Upper lobe of left lung (tissue), 6 donors: Measurements from ENCODE around the gene ARHGAP42. TPM values are rescaled to one million over a fixed set of nuclear protein-coding genes. Genes with fewer than 3 reads are reported as not detected.

Experiments used
- ATAC-seq, 2 donors: fragments of 200-7000 bp; cut with Tn5 transposase; one replicate each; pipeline ENCODE4 v1.9.1; 2022; ENCODE audit warnings: mild to moderate bottlenecking in 2 of 2, moderate library complexity in 2 of 2; ENCODE audit not compliant: low FRiP score in 2 of 2
- DNase-seq, 2 donors: peaks; one replicate each; pipeline ENCODE4 v3.0.0-alpha.2; 2019 to 2020
- H3K27ac ChIP-seq, 4 donors: fragments of 200-600 bp; sonication (generic); one replicate each; pipeline ENCODE4 v1.5.1; 2016 to 2019
- H3K27me3 ChIP-seq, 4 donors: fragments of 200-600 bp; sonication (generic); one replicate each; pipeline ENCODE4 v1.5.1; 2017 to 2019
- H3K36me3 ChIP-seq, 4 donors: fragments of 200-600 bp; sonication (generic); one replicate each; pipeline ENCODE4 v1.5.1; 2016 to 2019
- H3K4me1 ChIP-seq, 4 donors: fragments of 200-600 bp; sonication (generic); one replicate each; pipeline ENCODE4 v1.5.1; 2018 to 2019
- H3K4me3 ChIP-seq, 4 donors: fragments of 200-600 bp; sonication (generic); one replicate each; pipeline ENCODE4 v1.5.1; 2017 to 2019; ENCODE audit warnings: mild to moderate bottlenecking in 2 of 4, moderate library complexity in 1 of 4
- H3K9me3 ChIP-seq, 4 donors: fragments of 200-600 bp; sonication (generic); one replicate each; pipeline ENCODE4 v1.5.1; 2018 to 2019
- CTCF ChIP-seq, 6 experiments: fragments of 450-650 bp in 4 of 6; fragments of 200-600 bp in 2 of 6; sonication (generic) in 2 of 6; IDR thresholded peaks; one replicate each; pipeline ENCODE4 v1.5.1; 2016 to 2019; ENCODE audit warnings: antibody characterized with exemption in 6 of 6
- EP300 ChIP-seq, 4 donors: sonication (generic); formaldehyde crosslinking; IDR thresholded peaks; one replicate each; pipeline ENCODE4 v1.5.1; 2017; ENCODE audit warnings: antibody characterized with exemption in 4 of 4, control low read depth in 2 of 4
- POLR2A ChIP-seq, 4 donors: fragments of 450-650 bp; IDR thresholded peaks; one replicate each; pipeline ENCODE4 v1.5.1; 2016 to 2017; ENCODE audit warnings: antibody characterized with exemption in 4 of 4, mild to moderate bottlenecking in 2 of 4
- POLR2AphosphoS5 ChIP-seq, 2 donors: sonication (generic); formaldehyde crosslinking; IDR thresholded peaks; one replicate each; pipeline ENCODE4 v1.5.1; 2017; ENCODE audit warnings: antibody characterized with exemption in 2 of 2
- WGBS, 2 donors: methylation state at CpG; one replicate each; pipeline ENCODE4 v1.1.5; 2017 to 2018; 5-methylcytosine and 5-hydroxymethylcytosine counted together
- total RNA-seq, 6 donors: library from RNA; depleted of rRNA in 4 of 6; stranded (reverse); fragments of >200 nt in 4 of 6; gene quantifications; one replicate each; pipeline versions ENCODE4 v1.1.0 to v1.2.1, GENCODE V29; 2016 to 2021
- donor health status: DM: no; HTN: no; CAD: no; lungs with moderate emphysema.
- donor health status: DM: no; HTN: yes; CAD: no; lungs with severe emphysema.

The ARHGAP42 gene
- total RNA-seq, 6 donors from 2014 or later: 8.7 to 44.9 (median 23.6) TPM

- no peaks in the 10 kb centered on the region for H3K9me3 ChIP-seq
- H3K27ac ChIP-seq: no peak overlapping the region
- H3K36me3 ChIP-seq: no peaks in the 10 kb centered on the region
- TF ChIP-seq CTCF (IDR thresholded peaks at IDR 0.05): no peak
- no peak for TF ChIP-seq POLR2A (IDR thresholded peaks at IDR 0.05)
- no peak for TF ChIP-seq EP300 (IDR thresholded peaks at IDR 0.05)
- no peak for TF ChIP-seq POLR2AphosphoS5 (IDR thresholded peaks at IDR 0.05)
- peaks cover 0 to 9% (median 2%) of the 10 kb centered on the region in 4 donors for H3K4me1 ChIP-seq
- H3K27me3 ChIP-seq: no peaks in the 10 kb centered on the region
- WGBS, 2 donors: 40 to 45% methylated on average over 1 of the region's 1 CpG
- DNase-seq: no peak
- H3K4me3 ChIP-seq: no peak overlapping the region
- ATAC-seq: no peak
Observed at GRCh38 chr11:100640646-100641045, 46.4 kb upstream of the ARHGAP42 start.

- ATAC-seq (no peak), DNase-seq (no peak)
- peaks cover 0 to 9% (median 2%) of the 10 kb centered on the region in 4 donors for H3K4me1 ChIP-seq
- no peak for TF ChIP-seq CTCF (IDR thresholded peaks at IDR 0.05)
- TF ChIP-seq POLR2AphosphoS5 (IDR thresholded peaks at IDR 0.05): no peak
- TF ChIP-seq POLR2A (IDR thresholded peaks at IDR 0.05): no peak
- TF ChIP-seq EP300 (IDR thresholded peaks at IDR 0.05): no peak
- no peak overlapping the region for H3K4me3 ChIP-seq
- no peaks in the 10 kb centered on the region for H3K36me3 ChIP-seq
- H3K27ac ChIP-seq: no peak overlapping the region
- no peaks in the 10 kb centered on the region for H3K27me3 ChIP-seq
- WGBS, 2 donors: 77 to 80% methylated on average over 5 of the region's 5 CpGs
- H3K9me3 ChIP-seq: no peaks in the 10 kb centered on the region
Observed at GRCh38 chr11:100641456-100641855, 45.6 kb upstream of the ARHGAP42 start.

- H3K36me3 ChIP-seq: no peaks in the 10 kb centered on the region
- no peak overlapping the region for H3K27ac ChIP-seq
- no peak for DNase-seq
- no peaks in the 10 kb centered on the region for H3K4me1 ChIP-seq
- ATAC-seq: no peak
- H3K27me3 ChIP-seq: no peaks in the 10 kb centered on the region
- H3K4me3 ChIP-seq: no peak overlapping the region
- WGBS, 2 donors: 68 to 88% methylated on average over 2 of the region's 2 CpGs
- H3K9me3 ChIP-seq: no peaks in the 10 kb centered on the region
- no peak for TF ChIP-seq POLR2A (IDR thresholded peaks at IDR 0.05)
- no peak for TF ChIP-seq EP300 (IDR thresholded peaks at IDR 0.05)
- no peak for TF ChIP-seq CTCF (IDR thresholded peaks at IDR 0.05)
- no peak for TF ChIP-seq POLR2AphosphoS5 (IDR thresholded peaks at IDR 0.05)
Observed at GRCh38 chr11:100646545-100646944, 40.5 kb upstream of the ARHGAP42 start.

- ATAC-seq (no peak), DNase-seq (peak in 1 of 2 donors; percentile 11)
- Histone ChIP-seq H3K36me3 (no peaks in the 10 kb centered on the region), H3K9me3 (no peaks in the 10 kb centered on the region), H3K27me3 (no peaks in the 10 kb centered on the region), H3K27ac (no peak overlapping the region), H3K4me1 (no peaks in the 10 kb centered on the region), H3K4me3 (no peak overlapping the region)
- TF ChIP-seq POLR2A (IDR thresholded peaks at IDR 0.05): no peak
- TF ChIP-seq EP300 (IDR thresholded peaks at IDR 0.05): no peak
- no peak for TF ChIP-seq POLR2AphosphoS5 (IDR thresholded peaks at IDR 0.05)
- no peak for TF ChIP-seq CTCF (IDR thresholded peaks at IDR 0.05)
- WGBS, 2 donors: 75 to 86% methylated on average over 1 to 4 of the region's 4 CpGs
Observed at GRCh38 chr11:100647861-100648260, 39.2 kb upstream of the ARHGAP42 start.

GRCh38 chr11:100663583-100663982 lies 23.5 kb upstream of the ARHGAP42 start:
- Histone ChIP-seq H3K27ac (no peak overlapping the region), H3K27me3 (no peaks in the 10 kb centered on the region), H3K9me3 (no peaks in the 10 kb centered on the region), H3K4me1 (no peaks in the 10 kb centered on the region), H3K4me3 (no peak overlapping the region), H3K36me3 (no peaks in the 10 kb centered on the region)
- ATAC-seq: no peak
- no peak for DNase-seq
- no peak for TF ChIP-seq EP300 (IDR thresholded peaks at IDR 0.05)
- no peak for TF ChIP-seq POLR2AphosphoS5 (IDR thresholded peaks at IDR 0.05)
- no peak for TF ChIP-seq POLR2A (IDR thresholded peaks at IDR 0.05)
- TF ChIP-seq CTCF (IDR thresholded peaks at IDR 0.05): no peak
- WGBS, 2 donors: 88 to 89% methylated on average over 1 of the region's 1 CpG
